B cell (primary cell): Measurements from ENCODE around the gene LCP1.

Source experiments
- EZH2 ChIP-seq: IDR thresholded peaks from 2 replicates; pipeline ENCODE4 v1.6.1; 2012; ENCODE audit warnings: borderline replicate concordance, low read depth, mild to moderate bottlenecking, moderate library complexity, low read length; ENCODE audit not compliant: insufficient read depth, poor library complexity, severe bottlenecking
- TF ChIP-seq, protein P1 (sequence below): fragments of 200-600 bp; IDR thresholded peaks from one replicate; pipeline ENCODE4 v1.8.0; 2022; ENCODE audit warnings: antibody characterized with exemption, mild to moderate bottlenecking

DNA sequence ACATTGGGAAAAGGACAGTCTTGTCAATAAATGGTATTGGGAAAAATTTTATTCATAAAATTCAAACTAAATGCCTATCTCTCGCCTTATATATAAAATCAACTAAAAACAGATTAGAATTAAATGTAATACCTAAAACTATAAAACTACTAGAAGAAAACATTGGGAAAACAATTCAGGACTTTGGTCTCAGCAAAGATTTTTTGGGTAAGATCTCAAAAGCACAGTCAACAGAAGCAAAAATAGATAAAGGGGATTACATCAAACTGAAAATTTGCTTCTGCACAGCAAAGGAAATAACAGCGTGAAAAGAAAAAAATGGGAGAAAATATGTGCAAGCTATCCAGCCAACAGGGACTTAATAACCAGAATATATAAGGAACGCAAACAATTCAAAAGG lies 105.2 kb downstream of the LCP1 start:
- TF ChIP-seq, protein P1, sequence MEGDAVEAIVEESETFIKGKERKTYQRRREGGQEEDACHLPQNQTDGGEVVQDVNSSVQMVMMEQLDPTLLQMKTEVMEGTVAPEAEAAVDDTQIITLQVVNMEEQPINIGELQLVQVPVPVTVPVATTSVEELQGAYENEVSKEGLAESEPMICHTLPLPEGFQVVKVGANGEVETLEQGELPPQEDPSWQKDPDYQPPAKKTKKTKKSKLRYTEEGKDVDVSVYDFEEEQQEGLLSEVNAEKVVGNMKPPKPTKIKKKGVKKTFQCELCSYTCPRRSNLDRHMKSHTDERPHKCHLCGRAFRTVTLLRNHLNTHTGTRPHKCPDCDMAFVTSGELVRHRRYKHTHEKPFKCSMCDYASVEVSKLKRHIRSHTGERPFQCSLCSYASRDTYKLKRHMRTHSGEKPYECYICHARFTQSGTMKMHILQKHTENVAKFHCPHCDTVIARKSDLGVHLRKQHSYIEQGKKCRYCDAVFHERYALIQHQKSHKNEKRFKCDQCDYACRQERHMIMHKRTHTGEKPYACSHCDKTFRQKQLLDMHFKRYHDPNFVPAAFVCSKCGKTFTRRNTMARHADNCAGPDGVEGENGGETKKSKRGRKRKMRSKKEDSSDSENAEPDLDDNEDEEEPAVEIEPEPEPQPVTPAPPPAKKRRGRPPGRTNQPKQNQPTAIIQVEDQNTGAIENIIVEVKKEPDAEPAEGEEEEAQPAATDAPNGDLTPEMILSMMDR: no peak
- no peak for TF ChIP-seq EZH2
